Prostate gland (tissue), 2 donors: Measurements from ENCODE around the gene MAML2. TPM values are rescaled to one million over a fixed set of nuclear protein-coding genes. Genes with fewer than 3 reads are reported as not detected.
A peak's percentile ranks its signal among the peaks of the same experiment; 100 is the strongest.

Experiments
- DNase-seq: peaks from one replicate; pipeline ENCODE4 v3.0.0-alpha.2; 2019; ENCODE audit warnings: low spot score
- H3K27ac ChIP-seq, 2 donors: fragments of 200-600 bp; sonication (generic); 2 replicates each; pipeline ENCODE4 v1.5.1; 2017 to 2019
- H3K27me3 ChIP-seq: fragments of 200-600 bp; sonication (generic); replicated peaks from 2 replicates; pipeline ENCODE4 v1.5.1; 2019; ENCODE audit not compliant: insufficient read depth
- H3K36me3 ChIP-seq, 2 donors: fragments of 200-600 bp; sonication (generic); 1 replicate in 1 of 2; 2 replicates in 1 of 2; pipeline versions ENCODE4 v1.5.1 to v1.8.1; 2017 to 2019
- H3K4me1 ChIP-seq: fragments of 200-600 bp; sonication (generic); replicated peaks from 2 replicates; pipeline ENCODE4 v1.5.1; 2019
- H3K4me3 ChIP-seq, 2 donors: fragments of 200-600 bp; sonication (generic); 2 replicates each; pipeline ENCODE4 v1.5.1; 2017 to 2019
- H3K9me3 ChIP-seq: fragments of 200-600 bp; sonication (generic); 2 replicates; pipeline ENCODE4 v1.5.1; 2017
- POLR2A ChIP-seq: fragments of 450-650 bp; IDR thresholded peaks from one replicate; pipeline ENCODE4 v1.6.1; 2016; ENCODE audit warnings: antibody characterized with exemption, mild to moderate bottlenecking
- POLR2AphosphoS5 ChIP-seq: sonication (generic); formaldehyde crosslinking; IDR thresholded peaks from one replicate; pipeline ENCODE4 v1.6.1; 2017; ENCODE audit warnings: antibody characterized with exemption
- WGBS: methylation state at CpG from one replicate; pipeline ENCODE4 v1.1.5; 2018; 5-methylcytosine and 5-hydroxymethylcytosine counted together
- intact Hi-C: fragments of 100-400 bp; cut with DNase I; formaldehyde crosslinking; loops from one replicate; pipeline ENCODE4 v1.14.2; 2022
- total RNA-seq, 2 donors: library from RNA; depleted of rRNA; stranded (reverse); fragments of >200 nt; gene quantifications; one replicate each; pipeline ENCODE4 v1.1.0, GENCODE V29; 2016
- TF ChIP-seq, protein P1 (sequence below), 4 experiments: fragments of 200-600 bp in 2 of 4; fragments of 450-650 bp in 2 of 4; sonication (generic) in 2 of 4; IDR thresholded peaks; 1 replicate in 3 of 4; 2 replicates in 1 of 4; pipeline ENCODE4 v1.5.1; 2016 to 2019; ENCODE audit warnings: antibody characterized with exemption in 4 of 4, mild to moderate bottlenecking in 2 of 4, moderate library complexity in 2 of 4

MAML2 gene
- total RNA-seq, 2 donors from 2014 or later: 28.9 to 30.4 TPM

DNA sequence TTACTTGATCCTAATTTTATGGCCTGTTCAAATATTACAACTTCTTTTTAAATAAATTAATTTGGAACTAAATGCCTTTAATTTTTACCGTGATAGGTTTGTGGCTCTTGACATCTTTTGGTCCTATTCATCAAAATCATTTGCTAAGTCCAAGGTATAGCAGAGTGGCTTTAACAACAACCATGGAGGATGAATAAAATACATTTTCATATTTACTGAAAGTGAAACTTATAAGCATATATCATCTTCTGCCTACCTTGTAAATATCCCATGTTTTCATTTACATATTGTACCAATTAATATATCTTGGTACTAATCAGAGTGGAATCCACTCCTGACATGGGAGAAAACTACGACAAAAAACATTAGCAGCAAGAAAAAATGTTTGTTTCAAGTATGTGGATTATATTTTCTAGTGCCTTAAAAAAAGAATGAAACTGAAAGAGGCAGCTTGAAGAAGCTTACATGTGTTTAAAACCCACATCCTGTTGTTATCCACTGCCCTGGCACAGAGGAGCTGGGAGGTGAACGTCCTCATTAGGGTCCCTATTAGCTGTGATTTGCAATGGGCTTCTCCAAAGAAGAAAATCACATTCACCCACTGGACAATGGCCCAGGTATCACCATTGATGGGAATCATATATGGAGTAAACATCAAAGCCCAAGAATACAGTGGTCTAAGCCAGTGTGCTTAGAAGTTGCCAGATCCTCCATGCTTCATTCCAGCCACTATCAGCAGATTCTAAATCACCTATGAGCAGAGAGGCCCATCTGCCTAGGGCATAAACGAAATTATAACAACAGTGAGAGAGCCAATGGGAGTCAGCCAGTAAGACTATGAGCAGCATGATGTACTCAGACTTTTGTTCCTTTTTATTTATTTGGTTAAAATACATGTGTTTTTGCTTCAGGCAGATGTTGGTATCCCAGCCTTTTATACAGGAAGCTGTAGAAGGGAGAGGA is 84.7 kb downstream of the MAML2 start:
- Histone ChIP-seq H3K27me3 (no peaks in the 10 kb centered on the region), H3K4me3 (no peak overlapping the region), H3K27ac (peak overlapping the region; percentile 25 to 44), H3K36me3 (no peaks in the 10 kb centered on the region), H3K9me3 (no peaks in the 10 kb centered on the region), H3K4me1 (no peaks in the 10 kb centered on the region)
- intact Hi-C loops: no loop called here
- WGBS: 51% methylated on average over 4 of the region's 4 CpGs
- TF ChIP-seq POLR2A (no peak), POLR2AphosphoS5 (no peak)
- TF ChIP-seq, protein P1, sequence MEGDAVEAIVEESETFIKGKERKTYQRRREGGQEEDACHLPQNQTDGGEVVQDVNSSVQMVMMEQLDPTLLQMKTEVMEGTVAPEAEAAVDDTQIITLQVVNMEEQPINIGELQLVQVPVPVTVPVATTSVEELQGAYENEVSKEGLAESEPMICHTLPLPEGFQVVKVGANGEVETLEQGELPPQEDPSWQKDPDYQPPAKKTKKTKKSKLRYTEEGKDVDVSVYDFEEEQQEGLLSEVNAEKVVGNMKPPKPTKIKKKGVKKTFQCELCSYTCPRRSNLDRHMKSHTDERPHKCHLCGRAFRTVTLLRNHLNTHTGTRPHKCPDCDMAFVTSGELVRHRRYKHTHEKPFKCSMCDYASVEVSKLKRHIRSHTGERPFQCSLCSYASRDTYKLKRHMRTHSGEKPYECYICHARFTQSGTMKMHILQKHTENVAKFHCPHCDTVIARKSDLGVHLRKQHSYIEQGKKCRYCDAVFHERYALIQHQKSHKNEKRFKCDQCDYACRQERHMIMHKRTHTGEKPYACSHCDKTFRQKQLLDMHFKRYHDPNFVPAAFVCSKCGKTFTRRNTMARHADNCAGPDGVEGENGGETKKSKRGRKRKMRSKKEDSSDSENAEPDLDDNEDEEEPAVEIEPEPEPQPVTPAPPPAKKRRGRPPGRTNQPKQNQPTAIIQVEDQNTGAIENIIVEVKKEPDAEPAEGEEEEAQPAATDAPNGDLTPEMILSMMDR (IDR thresholded peaks at IDR 0.05): no peak
- DNase-seq: no peak

GRCh38 chr11:96257036-96257435 is 86.0 kb downstream of the MAML2 start:
- Histone ChIP-seq H3K27me3 (no peaks in the 10 kb centered on the region), H3K9me3 (no peaks in the 10 kb centered on the region), H3K4me3 (no peak overlapping the region), H3K4me1 (no peaks in the 10 kb centered on the region), H3K36me3 (no peaks in the 10 kb centered on the region), H3K27ac (no peak overlapping the region)
- no peak for DNase-seq
- intact Hi-C loops: no loop called here
- TF ChIP-seq, protein P1 (IDR thresholded peaks at IDR 0.05): no peak
- no peak for TF ChIP-seq POLR2AphosphoS5
- no peak for TF ChIP-seq POLR2A

DNA sequence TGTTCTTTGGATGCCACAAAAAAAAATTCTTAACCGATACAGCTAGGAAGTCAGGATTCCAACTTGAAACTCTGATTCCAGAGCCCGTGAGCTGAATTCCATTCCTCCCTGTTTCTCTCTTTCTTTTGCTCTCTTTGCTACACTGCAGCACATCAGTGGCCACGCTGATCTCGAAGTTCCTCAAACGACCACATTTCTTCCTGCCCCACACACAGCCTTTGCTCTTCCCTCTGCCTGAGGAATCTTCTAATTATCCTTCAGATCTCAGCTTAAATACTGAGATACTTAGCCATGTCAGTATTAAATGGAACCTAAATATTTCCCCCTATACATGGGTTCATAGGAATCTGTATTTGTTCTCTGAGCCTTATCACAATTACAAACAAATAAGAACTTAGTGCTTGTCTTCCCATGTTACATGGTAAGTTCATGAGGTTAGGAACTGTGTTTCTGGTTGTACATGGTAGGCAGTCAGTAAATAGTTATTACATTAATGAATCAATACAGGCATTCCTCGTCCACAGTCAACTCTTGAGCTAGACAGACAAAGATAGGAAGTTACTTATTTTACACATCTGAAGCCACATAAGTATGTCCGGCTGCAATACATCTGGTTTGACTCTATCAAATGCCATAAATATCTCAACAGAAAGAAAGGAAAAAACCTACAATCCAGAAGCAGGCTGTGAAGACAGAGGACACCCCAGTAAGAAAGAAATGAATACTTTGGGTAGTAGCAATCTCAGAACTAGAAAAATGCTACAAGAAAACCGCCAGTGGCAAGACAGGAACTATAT is 86.6 kb downstream of the MAML2 start:
- DNase-seq: no peak
- H3K27me3 ChIP-seq: no peaks in the 10 kb centered on the region
- intact Hi-C loops: no loop called here
- no peaks in the 10 kb centered on the region for H3K36me3 ChIP-seq
- H3K9me3 ChIP-seq: no peaks in the 10 kb centered on the region
- WGBS: 82% methylated on average over 8 of the region's 8 CpGs
- no peak for TF ChIP-seq POLR2AphosphoS5
- TF ChIP-seq, protein P1 (IDR thresholded peaks at IDR 0.05): no peak
- TF ChIP-seq POLR2A: no peak
- no peak overlapping the region for H3K27ac ChIP-seq
- H3K4me3 ChIP-seq: no peak overlapping the region
- no peaks in the 10 kb centered on the region for H3K4me1 ChIP-seq

DNA sequence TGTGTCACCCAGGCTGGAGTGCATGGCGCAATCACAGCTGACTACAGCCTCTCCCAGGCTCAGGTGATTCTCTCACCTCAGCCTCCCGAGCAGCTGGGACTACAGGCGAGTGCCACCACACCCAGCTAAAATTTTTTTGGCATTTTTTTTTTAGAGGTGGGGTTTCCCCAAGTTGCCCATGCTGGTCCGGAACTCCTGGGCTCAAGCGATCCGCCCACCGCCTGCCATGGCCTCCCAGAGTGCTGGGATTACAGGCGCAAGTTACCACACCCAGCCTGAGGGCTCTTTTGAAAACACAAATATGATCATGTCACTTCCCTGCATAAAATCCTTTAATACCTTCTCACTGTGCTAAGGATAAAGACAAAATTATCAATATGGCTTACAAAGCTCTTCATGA is 88.1 kb downstream of the MAML2 start:
- DNase-seq: no peak
- WGBS: 96% methylated on average over 8 of the region's 8 CpGs
- Histone ChIP-seq H3K4me3 (no peak overlapping the region), H3K36me3 (no peaks in the 10 kb centered on the region), H3K27me3 (no peaks in the 10 kb centered on the region), H3K4me1 (no peaks in the 10 kb centered on the region), H3K9me3 (no peaks in the 10 kb centered on the region), H3K27ac (no peak overlapping the region)
- TF ChIP-seq, protein P1 (IDR thresholded peaks at IDR 0.05): no peak
- TF ChIP-seq POLR2AphosphoS5: no peak
- intact Hi-C loops: no loop called here
